ENCODE results near the gene GRK5.

GRK5 gene

GRCh38 chr10:119459681-119460340, 252.4 kb downstream of the GRK5 start:
- Histone ChIP-seq H3K4me3 (ENCODE audit: low read length in 2 of 2) (no peak overlapping the region), H3K14ac (ENCODE audit: low read length) (no peak overlapping the region), H4K91ac (ENCODE audit: low read depth, low read length, poor library complexity) (no peak overlapping the region), H3K4me1 (ENCODE audit: control insufficient read depth in 2 of 2, insufficient read depth in 1 of 2, low read depth in 1 of 2, low read length in 2 of 2) (peaks cover 0 to 6% of the 10 kb centered on the region in 2 donors), H2BK15ac (ENCODE audit: low read length) (no peak overlapping the region), H3K9ac (ENCODE audit: low read depth, low read length, poor library complexity) (no peak overlapping the region), H3K79me1 (ENCODE audit: low read depth, low read length) (no peaks in the 10 kb centered on the region), H2BK5ac (ENCODE audit: low read length) (no peak overlapping the region), H4K8ac (ENCODE audit: low read depth, low read length) (no peak overlapping the region), H3K36me3 (replicated peaks in 1 of 2; ENCODE audit: control insufficient read depth in 2 of 2, insufficient read depth in 2 of 2, low read length in 2 of 2) (no peaks in the 10 kb centered on the region), H3K27ac (replicated peaks; ENCODE audit: low read length) (no peak overlapping the region), H3K18ac (ENCODE audit: low read length) (no peak overlapping the region), H2AK5ac (ENCODE audit: low read depth, low read length) (no peak overlapping the region), H3K4ac (ENCODE audit: low read length) (no peak overlapping the region), H2BK12ac (ENCODE audit: low read length) (no peak overlapping the region), H2AFZ (ENCODE audit: low read length) (no peak overlapping the region), H3K4me2 (ENCODE audit: insufficient read depth, low read length, poor library complexity, severe bottlenecking) (no peak overlapping the region), H2BK120ac (ENCODE audit: low read depth, low read length) (no peak overlapping the region), H3K9me3 (replicated peaks in 1 of 2; ENCODE audit: control insufficient read depth in 2 of 2, insufficient read depth in 1 of 2, low read depth in 1 of 2, low read length in 2 of 2) (peaks cover 3% of the 10 kb centered on the region in 2 donors), H3K27me3 (ENCODE audit: control insufficient read depth in 3 of 3, insufficient read depth in 3 of 3, low read depth in 1 of 3, low read length in 3 of 3) (no peaks in the 10 kb centered on the region), H3K23ac (ENCODE audit: low read depth, low read length, poor library complexity) (no peak overlapping the region)
- no peak for DNase-seq (ENCODE audit: low spot score)
- no CpG with 5 or more reads among the region's 17 CpGs for WGBS, 2 donors (ENCODE audit: extremely low coverage in 2 of 2, insufficient read length in 2 of 2, insufficient replicate concordance in 1 of 2)

GRCh38 chr10:119460369-119461195, 253.2 kb downstream of the GRK5 start:
- Histone ChIP-seq H3K14ac (ENCODE audit: low read length) (no peak overlapping the region), H2BK120ac (ENCODE audit: low read depth, low read length) (no peak overlapping the region), H3K4me2 (ENCODE audit: insufficient read depth, low read length, poor library complexity, severe bottlenecking) (no peak overlapping the region), H3K18ac (ENCODE audit: low read length) (no peak overlapping the region), H3K9ac (ENCODE audit: low read depth, low read length, poor library complexity) (no peak overlapping the region), H4K91ac (ENCODE audit: low read depth, low read length, poor library complexity) (no peak overlapping the region), H3K27ac (replicated peaks; ENCODE audit: low read length) (no peak overlapping the region), H2BK12ac (ENCODE audit: low read length) (no peak overlapping the region), H2BK15ac (ENCODE audit: low read length) (peak overlapping the region; percentile 22), H3K27me3 (ENCODE audit: control insufficient read depth in 3 of 3, insufficient read depth in 3 of 3, low read depth in 1 of 3, low read length in 3 of 3) (no peaks in the 10 kb centered on the region), H3K4me3 (ENCODE audit: low read length in 2 of 2) (no peak overlapping the region), H3K4ac (ENCODE audit: low read length) (no peak overlapping the region), H3K36me3 (replicated peaks in 1 of 2; ENCODE audit: control insufficient read depth in 2 of 2, insufficient read depth in 2 of 2, low read length in 2 of 2) (no peaks in the 10 kb centered on the region), H3K79me1 (ENCODE audit: low read depth, low read length) (no peaks in the 10 kb centered on the region), H2AK5ac (ENCODE audit: low read depth, low read length) (no peak overlapping the region), H3K9me3 (replicated peaks in 1 of 2; ENCODE audit: control insufficient read depth in 2 of 2, insufficient read depth in 1 of 2, low read depth in 1 of 2, low read length in 2 of 2) (peaks cover 3% of the 10 kb centered on the region in 2 donors), H4K8ac (ENCODE audit: low read depth, low read length) (no peak overlapping the region), H3K4me1 (ENCODE audit: control insufficient read depth in 2 of 2, insufficient read depth in 1 of 2, low read depth in 1 of 2, low read length in 2 of 2) (peaks cover 0 to 6% of the 10 kb centered on the region in 2 donors), H3K23ac (ENCODE audit: low read depth, low read length, poor library complexity) (no peak overlapping the region), H2AFZ (ENCODE audit: low read length) (no peak overlapping the region), H2BK5ac (ENCODE audit: low read length) (peak overlapping the region; percentile 30)
- no CpG with 5 or more reads among the region's 11 CpGs for WGBS, 2 donors (ENCODE audit: extremely low coverage in 2 of 2, insufficient read length in 2 of 2, insufficient replicate concordance in 1 of 2)
- no peak for DNase-seq (ENCODE audit: low spot score)

GRCh38 chr10:119461380-119461779, 254.0 kb downstream of the GRK5 start:
- Histone ChIP-seq H2AK5ac (ENCODE audit: low read depth, low read length) (no peak overlapping the region), H3K4me2 (ENCODE audit: insufficient read depth, low read length, poor library complexity, severe bottlenecking) (no peak overlapping the region), H3K9ac (ENCODE audit: low read depth, low read length, poor library complexity) (no peak overlapping the region), H3K79me1 (ENCODE audit: low read depth, low read length) (no peaks in the 10 kb centered on the region), H4K8ac (ENCODE audit: low read depth, low read length) (no peak overlapping the region), H3K36me3 (replicated peaks in 1 of 2; ENCODE audit: control insufficient read depth in 2 of 2, insufficient read depth in 2 of 2, low read length in 2 of 2) (no peaks in the 10 kb centered on the region), H3K27me3 (ENCODE audit: control insufficient read depth in 3 of 3, insufficient read depth in 3 of 3, low read depth in 1 of 3, low read length in 3 of 3) (no peaks in the 10 kb centered on the region), H3K14ac (ENCODE audit: low read length) (no peak overlapping the region), H2BK5ac (ENCODE audit: low read length) (no peak overlapping the region), H4K91ac (ENCODE audit: low read depth, low read length, poor library complexity) (no peak overlapping the region), H2AFZ (ENCODE audit: low read length) (no peak overlapping the region), H3K9me3 (replicated peaks in 1 of 2; ENCODE audit: control insufficient read depth in 2 of 2, insufficient read depth in 1 of 2, low read depth in 1 of 2, low read length in 2 of 2) (peaks cover 3% of the 10 kb centered on the region in 2 donors), H2BK120ac (ENCODE audit: low read depth, low read length) (no peak overlapping the region), H3K27ac (replicated peaks; ENCODE audit: low read length) (no peak overlapping the region), H3K18ac (ENCODE audit: low read length) (no peak overlapping the region), H3K4ac (ENCODE audit: low read length) (no peak overlapping the region), H3K23ac (ENCODE audit: low read depth, low read length, poor library complexity) (no peak overlapping the region), H2BK12ac (ENCODE audit: low read length) (no peak overlapping the region), H3K4me3 (ENCODE audit: low read length in 2 of 2) (no peak overlapping the region), H3K4me1 (ENCODE audit: control insufficient read depth in 2 of 2, insufficient read depth in 1 of 2, low read depth in 1 of 2, low read length in 2 of 2) (peaks cover 0 to 6% of the 10 kb centered on the region in 2 donors), H2BK15ac (ENCODE audit: low read length) (no peak overlapping the region)
- WGBS, 2 donors (ENCODE audit: extremely low coverage in 2 of 2, insufficient read length in 2 of 2, insufficient replicate concordance in 1 of 2) = no CpG with 5 or more reads among the region's 3 CpGs
- no peak for DNase-seq (ENCODE audit: low spot score)

GRCh38 chr10:119461923-119462322, 254.6 kb downstream of the GRK5 start:
- Histone ChIP-seq H4K91ac (ENCODE audit: low read depth, low read length, poor library complexity) (no peak overlapping the region), H2AFZ (ENCODE audit: low read length) (no peak overlapping the region), H3K79me1 (ENCODE audit: low read depth, low read length) (no peaks in the 10 kb centered on the region), H2BK15ac (ENCODE audit: low read length) (no peak overlapping the region), H2BK120ac (ENCODE audit: low read depth, low read length) (no peak overlapping the region), H2BK12ac (ENCODE audit: low read length) (no peak overlapping the region), H3K4me3 (ENCODE audit: low read length in 2 of 2) (no peak overlapping the region), H3K27ac (replicated peaks; ENCODE audit: low read length) (no peak overlapping the region), H3K9me3 (replicated peaks in 1 of 2; ENCODE audit: control insufficient read depth in 2 of 2, insufficient read depth in 1 of 2, low read depth in 1 of 2, low read length in 2 of 2) (peaks cover 3% of the 10 kb centered on the region in 2 donors), H4K8ac (ENCODE audit: low read depth, low read length) (no peak overlapping the region), H3K23ac (ENCODE audit: low read depth, low read length, poor library complexity) (no peak overlapping the region), H3K4ac (ENCODE audit: low read length) (no peak overlapping the region), H2AK5ac (ENCODE audit: low read depth, low read length) (no peak overlapping the region), H3K4me2 (ENCODE audit: insufficient read depth, low read length, poor library complexity, severe bottlenecking) (no peak overlapping the region), H3K4me1 (ENCODE audit: control insufficient read depth in 2 of 2, insufficient read depth in 1 of 2, low read depth in 1 of 2, low read length in 2 of 2) (peaks cover 0 to 6% of the 10 kb centered on the region in 2 donors), H2BK5ac (ENCODE audit: low read length) (no peak overlapping the region), H3K9ac (ENCODE audit: low read depth, low read length, poor library complexity) (no peak overlapping the region), H3K18ac (ENCODE audit: low read length) (no peak overlapping the region), H3K36me3 (replicated peaks in 1 of 2; ENCODE audit: control insufficient read depth in 2 of 2, insufficient read depth in 2 of 2, low read length in 2 of 2) (no peaks in the 10 kb centered on the region), H3K27me3 (ENCODE audit: control insufficient read depth in 3 of 3, insufficient read depth in 3 of 3, low read depth in 1 of 3, low read length in 3 of 3) (no peaks in the 10 kb centered on the region), H3K14ac (ENCODE audit: low read length) (no peak overlapping the region)
- no CpG with 5 or more reads among the region's 2 CpGs for WGBS, 2 donors (ENCODE audit: extremely low coverage in 2 of 2, insufficient read length in 2 of 2, insufficient replicate concordance in 1 of 2)
- DNase-seq (ENCODE audit: low spot score) = no peak
